PC-3 (cell line): ENCODE measurements around the gene SLC25A21. TPM values are rescaled to one million over a fixed set of nuclear protein-coding genes. Genes with fewer than 3 reads are reported as not detected.
"Not testable (repeated sequence)": the region's sequence is repeated elsewhere in the genome, so short reads cannot be mapped to it uniquely, and the experiment has no call there.

ENCODE experiments used
- ATAC-seq: fragments of 200-7000 bp; cut with Tn5 transposase; 2 replicates; pipeline ENCODE4 v1.9.1; 2020; ENCODE audit warnings: mild to moderate bottlenecking, moderate library complexity
- BruUV-seq: library from RNA; stranded (reverse); fragments of 400-500 nt; replicated peaks from 2 replicates; lab custom pipeline; 2021; lab: Mats Ljungman, UMichigan
- CTCF ChIA-PET: fragments of 300-600 bp; sonication (Branson Sonifier 250); formaldehyde crosslinking; loops from one replicate; lab custom pipeline; 2022; ENCODE audit warnings: antibody characterized with exemption; lab: Charles Lee
- POLR2A ChIA-PET: fragments of 300-600 bp; sonication (Branson Sonifier 250); formaldehyde crosslinking; loops from one replicate; lab custom pipeline; 2022; ENCODE audit warnings: antibody characterized with exemption; ENCODE audit not compliant: unreplicated experiment; lab: Charles Lee
- DNase-seq: peaks from one replicate; pipeline ENCODE4 v3.0.0-alpha.2; 2015
- H2AFZ ChIP-seq: fragments of 300-600 bp; sonication (generic); 2 replicates; pipeline ENCODE4 v1.6.0; 2016; ENCODE audit warnings: antibody characterized with exemption, low read length
- H3F3A ChIP-seq: fragments of 300-600 bp; sonication (generic); one replicate; pipeline ENCODE4 v1.6.0; 2017; ENCODE audit warnings: antibody characterized with exemption, low read length, control low read depth, mild to moderate bottlenecking; ENCODE audit not compliant: unreplicated experiment
- H3K27ac ChIP-seq: fragments of 300-600 bp; sonication (generic); 2 replicates; pipeline ENCODE4 v1.5.1; 2016; ENCODE audit warnings: mild to moderate bottlenecking, low read length
- H3K27me3 ChIP-seq: fragments of 300-600 bp; sonication (generic); 2 replicates; pipeline ENCODE4 v1.6.1; 2016; ENCODE audit warnings: low read length, mixed read lengths
- H3K36me3 ChIP-seq: fragments of 300-600 bp; sonication (generic); 2 replicates; pipeline ENCODE4 v1.6.1; 2016; ENCODE audit warnings: low read depth, mixed run types, low read length, mixed read lengths
- H3K4me1 ChIP-seq: fragments of 300-600 bp; sonication (generic); 2 replicates; pipeline ENCODE4 v1.5.1; 2016; ENCODE audit warnings: low read length; ENCODE audit not compliant: insufficient read depth
- H3K4me2 ChIP-seq: fragments of 300-600 bp; sonication (generic); 2 replicates; pipeline ENCODE4 v1.6.0; 2016; ENCODE audit warnings: low read length
- H3K4me3 ChIP-seq: fragments of 300-600 bp; sonication (generic); 2 replicates; pipeline ENCODE4 v1.5.1; 2016; ENCODE audit warnings: mild to moderate bottlenecking, low read length, mixed read lengths
- H3K79me2 ChIP-seq: fragments of 300-600 bp; sonication (generic); 2 replicates; pipeline ENCODE4 v1.6.1; 2017; ENCODE audit warnings: low read length, mixed read lengths
- H3K9ac ChIP-seq: fragments of 300-600 bp; sonication (generic); 2 replicates; pipeline ENCODE4 v1.6.0; 2016; ENCODE audit warnings: mild to moderate bottlenecking, low read length
- H3K9me2 ChIP-seq: fragments of 300-600 bp; sonication (generic); replicated peaks from 2 replicates; pipeline ENCODE4 v1.6.1; 2016; ENCODE audit warnings: mixed run types, low read length, mixed read lengths
- H3K9me3 ChIP-seq: fragments of 300-600 bp; sonication (generic); 2 replicates; pipeline ENCODE4 v1.6.1; 2016; ENCODE audit warnings: low read length, mixed read lengths
- H4K20me1 ChIP-seq: fragments of 300-600 bp; sonication (generic); 2 replicates; pipeline ENCODE4 v1.6.1; 2016; ENCODE audit warnings: low read length, mixed read lengths
- CTCF ChIP-seq: fragments of 300-600 bp; sonication (generic); conservative IDR thresholded peaks from 2 replicates; pipeline ENCODE4 v1.5.1; 2017; ENCODE audit warnings: antibody characterized with exemption, low read depth, mild to moderate bottlenecking, low read length
- EZH2 ChIP-seq: fragments of 300-600 bp; sonication (generic); IDR thresholded peaks from one replicate; pipeline ENCODE4 v1.6.1; 2017; ENCODE audit warnings: antibody characterized with exemption, mild to moderate bottlenecking, low read length; ENCODE audit not compliant: unreplicated experiment
- EZH2phosphoT487 ChIP-seq: fragments of 300-600 bp; sonication (generic); IDR thresholded peaks from 2 replicates; pipeline ENCODE4 v1.6.1; 2018; ENCODE audit warnings: mild to moderate bottlenecking, antibody characterized with exemption, low read length, borderline replicate concordance
- intact Hi-C: fragments of 100-400 bp; cut with micrococcal nuclease; formaldehyde crosslinking; loops from 2 replicates; pipeline ENCODE4 v1.9.0; 2023
- total RNA-seq: library from RNA; depleted of rRNA; stranded (reverse); fragments of >200 nt; gene quantifications from 2 replicates; pipeline ENCODE4 v1.2.3, GENCODE V29; 2014

Gene SLC25A21
- total RNA-seq, 1 experiment from 2014 or later: 0.87 TPM

GRCh38 chr14:37147310-37147880 is 25.0 kb downstream of the SLC25A21 start:
- CTCF ChIA-PET: interaction anchor here (0.6 kb wide), 1 partner anchor 298 kb away, joined by 9 read pairs; no protein-coding TSS in a partner anchor
- no TSS peak for BruUV-seq
- Histone ChIP-seq H3K27me3 (no peaks in the 10 kb centered on the region), H3F3A (no peaks in the 10 kb centered on the region), H3K4me2 (no peak overlapping the region), H3K4me3 (no peak overlapping the region), H2AFZ (no peak overlapping the region), H3K79me2 (no peaks in the 10 kb centered on the region), H3K9me3 (no peaks in the 10 kb centered on the region), H3K9me2 (no peaks in the 10 kb centered on the region), H3K4me1 (peaks cover 29% of the 10 kb centered on the region), H3K27ac (no peak overlapping the region), H4K20me1 (no peaks in the 10 kb centered on the region), H3K9ac (no peak overlapping the region), H3K36me3 (no peaks in the 10 kb centered on the region)
- DNase-seq (no peak), ATAC-seq (no peak)
- intact Hi-C loops: loop anchor here (5.0 kb wide), 1 partner anchor 540 kb away; no protein-coding TSS in a partner anchor
- TF ChIP-seq EZH2phosphoT487: no peak
- no peak for TF ChIP-seq EZH2
- no peak for TF ChIP-seq CTCF
- POLR2A ChIA-PET: no interaction called here

GRCh38 chr14:37146438-37146837 is 26.0 kb downstream of the SLC25A21 start:
- H3K4me1 ChIP-seq: peaks cover 32% of the 10 kb centered on the region
- not testable (repeated sequence) for DNase-seq, H3F3A ChIP-seq, H3K27me3 ChIP-seq, H3K4me2 ChIP-seq, H3K4me3 ChIP-seq, H4K20me1 ChIP-seq, H3K9me2 ChIP-seq, ATAC-seq, BruUV-seq, H2AFZ ChIP-seq, H3K27ac ChIP-seq, H3K9me3 ChIP-seq, H3K9ac ChIP-seq, H3K79me2 ChIP-seq, H3K36me3 ChIP-seq
- intact Hi-C loops: loop anchor here (5.0 kb wide), 1 partner anchor 539 kb away; no protein-coding TSS in a partner anchor
- ChIA-PET POLR2A (interaction anchor here (0.6 kb wide), 1 partner anchor 576 kb away, joined by 3 read pairs; no protein-coding TSS in a partner anchor), CTCF (interaction anchor here (0.6 kb wide), 1 partner anchor 593 kb away, joined by 8 read pairs; no protein-coding TSS in a partner anchor)

GRCh38 chr14:37145395-37145794 is 27.0 kb downstream of the SLC25A21 start:
- peak; percentile 80 for DNase-seq
- peak; percentile 24 for ATAC-seq

More at GRCh38 chr14:37145395-37145794, 27.0 kb downstream of the SLC25A21 start:
- intact Hi-C loops: loop anchor here (5.0 kb wide), 1 partner anchor 538 kb away; no protein-coding TSS in a partner anchor
- Histone ChIP-seq H3K79me2 (no peaks in the 10 kb centered on the region), H4K20me1 (no peaks in the 10 kb centered on the region), H3K27ac (peak overlapping the region; percentile 11; the same call in 1 of the 2 replicates), H3K4me1 (peaks cover 32% of the 10 kb centered on the region), H3K27me3 (no peaks in the 10 kb centered on the region), H3K9me3 (no peaks in the 10 kb centered on the region), H3K4me2 (peak overlapping the region; percentile 25; the same call in 1 of the 2 replicates), H3F3A (no peaks in the 10 kb centered on the region), H3K36me3 (no peaks in the 10 kb centered on the region), H3K9me2 (no peaks in the 10 kb centered on the region), H2AFZ (no peak overlapping the region), H3K9ac (no peak overlapping the region), H3K4me3 (no peak overlapping the region)
- BruUV-seq: no TSS peak
- ChIA-PET POLR2A (interaction anchor here (0.7 kb wide), 1 partner anchor 487 kb away, joined by 4 read pairs; no protein-coding TSS in a partner anchor), CTCF (interaction anchor here (0.5 to 1.0 kb wide), 3 partner anchors 28 to 771 kb away, joined by 3 to 8 read pairs (median 7); no protein-coding TSS in a partner anchor)
- TF ChIP-seq EZH2: no peak
- no peak for TF ChIP-seq EZH2phosphoT487
- no peak for TF ChIP-seq CTCF
